ENCODE data around the gene MTHFD1L. TPM values are rescaled to one million over a fixed set of nuclear protein-coding genes. Genes with fewer than 3 reads are reported as not detected.

The MTHFD1L gene
- total and polyA plus RNA-seq, 9 donors, result 17.3 to 26.9 (median 24.9) TPM

DNA sequence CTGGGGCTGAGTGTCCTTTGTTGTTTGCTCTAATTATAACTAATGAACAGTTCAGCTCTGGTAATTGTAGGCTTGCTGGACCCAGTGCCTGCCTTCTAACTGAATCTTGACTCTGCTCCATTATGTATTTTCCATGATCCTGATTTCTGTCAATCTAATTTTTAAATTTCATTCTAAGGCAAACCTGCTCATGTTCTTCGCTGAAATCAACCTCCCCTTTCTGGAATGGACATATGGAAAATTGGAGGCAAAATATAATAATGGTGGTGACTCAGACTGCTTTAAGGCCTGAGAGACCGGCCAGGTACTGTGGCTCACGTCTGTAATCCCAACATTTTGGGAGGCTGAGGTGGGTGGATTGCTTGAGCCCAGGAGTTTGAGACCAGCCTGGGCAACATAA, 191.6 kb downstream of the MTHFD1L start:
- no CpG with 5 or more reads among the region's 3 CpGs for WGBS (ENCODE audit: insufficient coverage)
- no peaks in the 10 kb centered on the region for H3K36me3 ChIP-seq (ENCODE audit: control insufficient read depth, insufficient read depth, low read length)
- H3K9me3 ChIP-seq (replicated peaks; ENCODE audit: control insufficient read depth, low read depth, low read length), result no peaks in the 10 kb centered on the region
- no peak overlapping the region for H3K27ac ChIP-seq (ENCODE audit: low read length)
- H3K4me1 ChIP-seq (ENCODE audit: control insufficient read depth, insufficient read depth, low read length), result peaks cover 27% of the 10 kb centered on the region
- no peaks in the 10 kb centered on the region for H3K27me3 ChIP-seq (ENCODE audit: control insufficient read depth, insufficient read depth, low read length)
- peak; percentile 56 for DNase-seq
- H3K4me3 ChIP-seq (ENCODE audit: low read length), result no peak overlapping the region

DNA sequence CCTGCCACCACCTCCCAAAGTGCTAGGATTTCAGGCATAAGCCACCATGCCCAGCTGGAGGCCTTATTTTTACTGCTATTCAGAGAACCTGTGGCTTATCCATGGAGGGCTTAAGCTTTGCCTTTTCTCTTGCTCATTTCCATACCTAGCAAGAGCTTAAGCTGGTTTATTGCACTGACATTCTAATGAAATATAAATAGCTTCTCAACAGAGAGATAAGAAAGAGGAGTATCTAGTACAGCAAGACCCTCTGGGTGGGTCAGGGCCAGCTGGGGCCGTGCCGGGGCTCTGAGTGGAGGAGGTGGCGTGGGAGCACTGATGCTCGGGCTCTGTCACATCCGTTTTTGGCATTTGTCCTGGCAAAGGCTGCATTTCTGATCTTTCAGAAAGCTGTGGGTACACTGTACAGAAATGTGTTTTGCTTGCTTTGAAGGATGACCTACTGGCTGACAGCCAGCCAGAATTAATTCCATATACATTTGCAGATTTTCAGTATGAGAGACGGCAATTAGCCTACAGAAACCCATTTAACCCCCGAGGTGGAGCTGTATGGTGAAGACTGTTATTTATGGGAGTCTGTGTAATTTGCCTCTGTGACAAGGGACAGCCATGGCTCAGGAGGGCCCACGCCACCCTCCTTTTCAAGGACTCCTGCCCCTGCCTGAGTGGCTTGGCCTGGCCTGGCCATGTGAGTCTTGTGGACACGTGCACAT, 192.7 kb downstream of the MTHFD1L start:
- H3K4me1 ChIP-seq (ENCODE audit: control insufficient read depth, insufficient read depth, low read length), result peaks cover 27% of the 10 kb centered on the region
- DNase-seq, result no peak
- no peaks in the 10 kb centered on the region for H3K9me3 ChIP-seq (replicated peaks; ENCODE audit: control insufficient read depth, low read depth, low read length)
- WGBS (ENCODE audit: insufficient coverage), result 50% methylated on average over 2 of the region's 9 CpGs
- H3K36me3 ChIP-seq (ENCODE audit: control insufficient read depth, insufficient read depth, low read length), result no peaks in the 10 kb centered on the region
- H3K27me3 ChIP-seq (ENCODE audit: control insufficient read depth, insufficient read depth, low read length), result no peaks in the 10 kb centered on the region
- H3K27ac ChIP-seq (ENCODE audit: low read length), result no peak overlapping the region
- H3K4me3 ChIP-seq (ENCODE audit: low read length), result no peak overlapping the region

DNA sequence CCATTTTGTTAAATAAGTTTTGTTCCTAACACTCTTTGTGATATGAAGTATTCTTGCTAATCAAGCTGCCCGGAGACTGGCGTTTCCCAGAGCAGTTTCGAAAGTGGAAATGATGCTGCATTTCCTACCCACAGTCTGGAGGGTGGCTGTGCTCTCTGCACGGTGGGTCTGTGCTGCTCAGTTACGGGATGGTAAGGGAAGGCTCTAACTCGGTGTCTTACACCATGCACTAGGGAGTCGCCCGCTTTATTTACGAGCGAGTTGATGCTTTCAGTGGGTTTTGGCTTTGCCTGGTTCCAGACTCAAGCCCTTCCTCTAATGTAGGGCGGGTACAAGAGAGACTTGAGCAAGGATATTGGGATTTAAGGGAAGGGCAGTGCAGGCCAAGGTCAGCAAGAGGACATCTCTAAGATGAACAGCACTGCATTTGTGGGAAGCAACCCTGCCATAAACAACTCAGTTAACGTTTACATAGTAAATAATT, 194.2 kb downstream of the MTHFD1L start:
- 73% methylated on average over 3 of the region's 12 CpGs for WGBS (ENCODE audit: insufficient coverage)
- Histone ChIP-seq H3K27me3 (ENCODE audit: control insufficient read depth, insufficient read depth, low read length) (no peaks in the 10 kb centered on the region), H3K4me1 (ENCODE audit: control insufficient read depth, insufficient read depth, low read length) (peaks cover 30% of the 10 kb centered on the region), H3K4me3 (ENCODE audit: low read length) (no peak overlapping the region), H3K27ac (ENCODE audit: low read length) (peak overlapping the region; percentile 52), H3K9me3 (replicated peaks; ENCODE audit: control insufficient read depth, low read depth, low read length) (no peaks in the 10 kb centered on the region), H3K36me3 (ENCODE audit: control insufficient read depth, insufficient read depth, low read length) (no peaks in the 10 kb centered on the region)
- DNase-seq, result no peak

DNA sequence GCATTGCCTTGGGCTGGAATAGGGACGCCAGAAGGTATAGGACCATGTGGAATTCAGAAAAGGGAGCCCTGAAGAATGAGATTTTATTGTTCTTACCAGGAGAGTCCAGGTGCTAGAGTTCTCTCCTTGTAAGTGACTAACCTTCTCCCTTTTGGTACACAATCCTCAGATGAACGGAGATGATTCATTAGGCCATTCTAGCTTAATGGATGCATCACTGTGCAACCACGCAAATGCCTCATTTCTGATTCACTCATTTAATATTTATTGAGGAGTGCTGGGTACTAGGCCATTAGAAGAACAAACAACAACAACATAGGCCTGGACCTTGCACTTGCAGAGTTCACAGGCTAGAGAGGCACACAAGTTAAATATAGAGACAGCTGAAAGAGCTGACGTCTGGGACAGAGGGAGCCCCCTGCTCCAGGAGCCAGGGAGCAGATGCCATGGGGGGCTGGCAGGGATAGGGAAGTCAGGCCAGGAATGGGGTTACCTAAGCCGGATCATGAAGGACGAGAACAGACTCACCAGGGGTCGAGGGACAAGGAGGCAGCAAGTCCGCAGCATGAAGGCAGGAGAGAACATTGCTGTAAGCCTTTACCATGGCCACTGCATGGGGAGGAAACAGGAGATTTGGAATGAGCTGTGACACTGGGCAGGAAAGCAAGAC, 194.7 kb downstream of the MTHFD1L start:
- 88% methylated on average over 5 of the region's 8 CpGs for WGBS (ENCODE audit: insufficient coverage)
- no peak overlapping the region for H3K4me3 ChIP-seq (ENCODE audit: low read length)
- H3K27me3 ChIP-seq (ENCODE audit: control insufficient read depth, insufficient read depth, low read length), result no peaks in the 10 kb centered on the region

DNA sequence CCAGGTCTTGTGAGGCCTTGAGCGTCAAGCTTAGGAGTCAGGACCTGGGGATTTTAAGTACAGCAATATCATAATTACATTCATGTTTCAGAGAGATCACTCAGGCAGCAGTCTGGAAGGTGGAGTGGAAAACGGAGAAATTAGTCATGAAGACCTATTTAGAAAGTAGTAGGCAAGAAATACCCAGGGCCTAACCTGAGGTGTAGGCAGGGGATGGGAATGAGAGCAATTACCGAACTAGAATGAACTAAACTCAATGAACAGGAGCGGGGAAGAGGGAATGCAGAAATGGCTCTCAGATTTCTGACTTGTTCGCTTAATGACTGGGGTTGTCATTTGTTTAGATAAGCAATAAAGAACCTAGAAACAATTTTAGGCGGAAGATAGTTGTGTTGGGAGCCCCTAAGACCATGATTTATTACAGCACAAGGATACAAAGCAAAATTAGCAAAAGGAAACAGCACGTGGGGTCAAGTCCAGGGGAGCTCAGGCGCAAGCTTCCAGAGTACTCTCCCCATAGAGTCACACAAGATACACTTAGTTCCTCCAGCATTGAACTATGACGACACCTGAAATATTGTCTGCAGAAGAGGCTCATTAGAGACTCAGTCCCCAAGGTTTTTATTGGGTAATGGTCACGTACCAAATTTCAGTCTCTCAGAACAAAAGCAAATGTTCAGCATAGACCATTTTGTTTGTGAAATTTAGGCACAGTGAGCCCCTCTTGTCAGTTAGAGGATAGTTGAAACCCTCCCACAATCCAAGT, 195.4 kb downstream of the MTHFD1L start:
- 77% methylated on average over 2 of the region's 10 CpGs for whole genome bisulfite sequencing (ENCODE audit: insufficient coverage)
- no peaks in the 10 kb centered on the region for H3K36me3 ChIP-seq (ENCODE audit: control insufficient read depth, insufficient read depth, low read length)
- no peak for DNase-seq
- H3K9me3 ChIP-seq (replicated peaks; ENCODE audit: control insufficient read depth, low read depth, low read length), result no peaks in the 10 kb centered on the region
- H3K4me3 ChIP-seq (ENCODE audit: low read length), result no peak overlapping the region
- H3K4me1 ChIP-seq (ENCODE audit: control insufficient read depth, insufficient read depth, low read length), result peaks cover 38% of the 10 kb centered on the region
- peak overlapping the region; percentile 62 for H3K27ac ChIP-seq (ENCODE audit: low read length)
- H3K27me3 ChIP-seq (ENCODE audit: control insufficient read depth, insufficient read depth, low read length), result no peaks in the 10 kb centered on the region

More for the DNA sequence above, 194.7 kb downstream of the MTHFD1L start:
- peak overlapping the region; percentile 62 for H3K27ac ChIP-seq (ENCODE audit: low read length)
- H3K4me1 ChIP-seq (ENCODE audit: control insufficient read depth, insufficient read depth, low read length), result peaks cover 33% of the 10 kb centered on the region
- DNase-seq, result no peak
- no peaks in the 10 kb centered on the region for H3K36me3 ChIP-seq (ENCODE audit: control insufficient read depth, insufficient read depth, low read length)
- no peaks in the 10 kb centered on the region for H3K9me3 ChIP-seq (replicated peaks; ENCODE audit: control insufficient read depth, low read depth, low read length)

DNA sequence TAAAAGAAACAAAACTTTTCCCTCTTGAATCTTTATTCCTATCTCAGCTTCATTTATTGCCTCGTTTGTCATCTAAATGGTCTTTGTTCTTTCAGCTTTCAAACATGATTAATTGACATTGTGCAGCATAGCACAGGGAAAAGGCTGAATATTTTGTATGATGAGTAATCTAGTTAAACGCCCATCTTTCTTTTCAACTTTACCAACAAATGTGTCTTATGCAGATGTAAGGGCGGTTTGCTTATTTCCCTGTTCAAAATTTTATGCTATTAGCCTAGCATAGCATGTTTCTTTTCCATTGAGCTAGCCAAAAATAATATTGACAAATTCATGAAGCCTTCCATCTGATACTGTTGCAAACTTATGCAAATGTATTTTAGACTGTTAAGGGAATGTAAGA, 197.8 kb downstream of the MTHFD1L start:
- peak; percentile 91 for DNase-seq
- no CpG with 5 or more reads among the region's 3 CpGs for WGBS (ENCODE audit: insufficient coverage)

DNA sequence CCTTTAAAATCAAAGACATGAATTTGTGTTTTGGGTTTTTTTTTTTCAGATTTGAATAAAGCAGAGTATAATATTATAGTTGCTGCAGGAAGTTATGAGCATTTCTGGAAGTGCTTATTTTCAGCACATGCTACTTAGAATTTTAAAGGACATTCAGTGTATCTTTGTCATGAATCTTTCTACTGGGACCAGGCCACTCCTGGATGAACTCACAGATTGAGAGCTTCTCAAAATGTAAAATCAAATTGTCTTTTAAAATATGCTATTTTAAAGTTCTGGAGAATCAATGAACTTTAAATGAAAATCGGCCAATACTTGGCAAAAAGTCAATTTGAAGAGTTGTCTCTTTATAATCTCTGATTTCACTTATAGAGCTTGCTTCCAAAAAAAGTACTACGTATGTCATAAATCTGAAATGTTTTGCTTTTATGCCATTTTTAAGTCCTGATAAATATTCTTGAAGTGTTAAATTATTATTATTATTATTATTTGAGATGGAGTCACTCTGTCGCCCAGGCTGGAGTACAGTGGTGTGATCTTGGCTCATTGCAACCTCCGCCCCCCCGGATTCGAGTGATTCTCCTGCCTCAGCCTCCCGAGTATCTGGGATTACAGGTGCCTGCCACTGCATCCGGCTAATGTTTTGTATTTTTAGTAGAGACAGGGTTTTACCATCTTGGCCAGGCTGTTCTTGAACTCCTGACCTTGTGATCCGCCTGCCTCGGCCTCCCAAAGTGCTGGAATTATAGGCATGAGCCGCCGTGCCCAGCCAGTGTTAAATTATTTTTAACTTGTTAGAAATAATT, 198.5 kb downstream of the MTHFD1L start:
- H3K4me1 ChIP-seq (ENCODE audit: control insufficient read depth, insufficient read depth, low read length), result peaks cover 42% of the 10 kb centered on the region
- 60% methylated on average over 1 of the region's 12 CpGs for WGBS (ENCODE audit: insufficient coverage)
- no peak overlapping the region for H3K4me3 ChIP-seq (ENCODE audit: low read length)
- no peaks in the 10 kb centered on the region for H3K36me3 ChIP-seq (ENCODE audit: control insufficient read depth, insufficient read depth, low read length)
- no peaks in the 10 kb centered on the region for H3K27me3 ChIP-seq (ENCODE audit: control insufficient read depth, insufficient read depth, low read length)
- H3K9me3 ChIP-seq (replicated peaks; ENCODE audit: control insufficient read depth, low read depth, low read length), result no peaks in the 10 kb centered on the region
- peak overlapping the region; percentile 49 for H3K27ac ChIP-seq (ENCODE audit: low read length)
- DNase-seq, result peak; percentile 91

More for the DNA sequence above, 197.8 kb downstream of the MTHFD1L start:
- H3K9me3 ChIP-seq (replicated peaks; ENCODE audit: control insufficient read depth, low read depth, low read length), result no peaks in the 10 kb centered on the region
- H3K27me3 ChIP-seq (ENCODE audit: control insufficient read depth, insufficient read depth, low read length), result no peaks in the 10 kb centered on the region
- H3K4me1 ChIP-seq (ENCODE audit: control insufficient read depth, insufficient read depth, low read length), result peaks cover 39% of the 10 kb centered on the region
- peak overlapping the region; percentile 75 for H3K27ac ChIP-seq (ENCODE audit: low read length)
- no peak overlapping the region for H3K4me3 ChIP-seq (ENCODE audit: low read length)
- no peaks in the 10 kb centered on the region for H3K36me3 ChIP-seq (ENCODE audit: control insufficient read depth, insufficient read depth, low read length)

DNA sequence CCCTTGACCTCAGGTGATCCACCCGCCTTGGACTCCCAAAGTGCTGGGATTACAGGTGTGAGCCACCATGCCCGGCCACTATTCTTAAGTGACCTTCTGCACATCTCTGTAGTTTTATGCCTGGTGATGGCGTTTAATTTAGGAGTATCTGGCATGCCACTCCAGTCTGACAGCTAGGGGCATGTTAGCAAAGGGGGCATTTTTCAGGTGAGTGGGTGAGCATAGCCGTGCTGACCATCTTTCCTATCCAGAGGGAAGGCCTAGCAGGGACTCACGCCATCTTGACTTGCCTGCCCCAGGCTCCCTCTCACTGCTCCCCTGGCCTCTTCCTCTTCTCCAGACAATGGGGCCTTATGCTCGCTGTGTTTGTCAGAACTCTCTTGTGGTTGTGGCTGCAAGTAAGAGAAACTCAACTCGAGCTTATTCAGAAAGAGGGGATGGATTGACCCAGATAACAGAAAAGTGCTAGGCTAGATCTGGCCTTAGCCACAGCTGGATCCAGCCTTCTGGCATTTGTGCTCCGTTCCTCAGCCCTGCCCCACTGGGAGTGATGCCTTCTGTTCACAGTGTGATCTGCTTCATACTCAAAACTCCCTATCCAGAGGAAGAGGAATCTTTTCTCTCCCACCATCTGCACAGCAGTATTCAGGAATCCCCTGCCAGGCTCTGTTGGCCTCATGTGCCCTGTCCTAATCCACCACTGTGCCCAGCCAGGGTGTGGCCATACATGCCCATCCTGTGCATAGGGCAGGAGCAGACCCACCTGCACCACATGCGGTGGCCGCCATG, 199.7 kb downstream of the MTHFD1L start:
- Histone ChIP-seq H3K4me1 (ENCODE audit: control insufficient read depth, insufficient read depth, low read length) (peaks cover 43% of the 10 kb centered on the region), H3K27ac (ENCODE audit: low read length) (peak overlapping the region; percentile 51), H3K27me3 (ENCODE audit: control insufficient read depth, insufficient read depth, low read length) (no peaks in the 10 kb centered on the region), H3K36me3 (ENCODE audit: control insufficient read depth, insufficient read depth, low read length) (no peaks in the 10 kb centered on the region), H3K9me3 (replicated peaks; ENCODE audit: control insufficient read depth, low read depth, low read length) (no peaks in the 10 kb centered on the region), H3K4me3 (ENCODE audit: low read length) (no peak overlapping the region)
- 82% methylated on average over 4 of the region's 10 CpGs for WGBS (ENCODE audit: insufficient coverage)
- DNase-seq, result no peak
